ENCODE measurements around the gene BAIAP2L1.

GRCh38 chr7:98324782-98325181 is 76.1 kb downstream of the BAIAP2L1 start:
- TF ChIP-seq CTCF (conservative IDR thresholded peaks at IDR 0.05) (no peak), ZFX (IDR thresholded peaks at IDR 0.05) (no peak)

Data from C4-2B (cell line).